PC-9 (cell line): ENCODE results near the gene ATRN. TPM values are rescaled to one million over a fixed set of nuclear protein-coding genes. Genes with fewer than 3 reads are reported as not detected.

ENCODE experiments used
- BruUV-seq: library from RNA; stranded (reverse); fragments of 400-500 nt; replicated peaks from 2 replicates; lab custom pipeline; 2021; lab: Mats Ljungman, UMichigan
- CTCF ChIA-PET: fragments of 300-600 bp; sonication (Branson Sonifier 250); formaldehyde crosslinking; loops from one replicate; lab custom pipeline; 2022; ENCODE audit warnings: antibody characterized with exemption; lab: Charles Lee
- POLR2A ChIA-PET: fragments of 300-600 bp; sonication (Branson Sonifier 250); formaldehyde crosslinking; loops from one replicate; lab custom pipeline; 2022; ENCODE audit warnings: antibody characterized with exemption; ENCODE audit not compliant: unreplicated experiment; lab: Charles Lee
- DNase-seq, 2 experiments: peaks; one replicate each; pipeline versions ENCODE4 v3.0.0 to v3.0.0-alpha.2; 2015 to 2022; ENCODE audit warnings: mixed read lengths in 1 of 2
- H2AFZ ChIP-seq: fragments of 200-600 bp; sonication (generic); 2 replicates; pipeline ENCODE4 v1.8.1; 2017; ENCODE audit warnings: antibody characterized with exemption
- H3F3A ChIP-seq: fragments of 200-600 bp; sonication (generic); 2 replicates; pipeline ENCODE4 v1.8.1; 2017; ENCODE audit warnings: antibody characterized with exemption, mild to moderate bottlenecking, low read depth; ENCODE audit not compliant: insufficient read depth
- H3K27ac ChIP-seq: fragments of 200-600 bp; sonication (generic); 2 replicates; pipeline ENCODE4 v1.6.1; 2016; ENCODE audit warnings: mixed run types
- H3K27me3 ChIP-seq: fragments of 200-600 bp; sonication (generic); 2 replicates; pipeline ENCODE4 v1.6.1; 2016; ENCODE audit warnings: low read depth, mixed run types; ENCODE audit not compliant: insufficient read depth
- H3K36me3 ChIP-seq: fragments of 200-600 bp; sonication (generic); 2 replicates; pipeline ENCODE4 v1.6.1; 2016; ENCODE audit warnings: low read depth, mixed run types
- H3K4me1 ChIP-seq: fragments of 200-600 bp; sonication (generic); replicated peaks from 2 replicates; pipeline ENCODE4 v1.6.1; 2016; ENCODE audit warnings: mixed run types; ENCODE audit not compliant: insufficient read depth
- H3K4me2 ChIP-seq: fragments of 200-600 bp; sonication (generic); 2 replicates; pipeline ENCODE4 v1.6.1; 2017; ENCODE audit warnings: mixed run types
- H3K4me3 ChIP-seq: fragments of 200-600 bp; sonication (generic); 2 replicates; pipeline ENCODE4 v1.6.1; 2016; ENCODE audit warnings: mixed run types
- H3K79me2 ChIP-seq: fragments of 200-600 bp; sonication (generic); 2 replicates; pipeline ENCODE4 v1.6.1; 2017; ENCODE audit warnings: low read depth, mixed run types
- H3K9me2 ChIP-seq: fragments of 200-600 bp; sonication (generic); 2 replicates; pipeline ENCODE4 v1.8.1; 2017; ENCODE audit warnings: mild to moderate bottlenecking; ENCODE audit not compliant: insufficient read depth
- H3K9me3 ChIP-seq: fragments of 200-600 bp; sonication (generic); 2 replicates; pipeline ENCODE4 v1.8.1; 2016; ENCODE audit warnings: low read depth; ENCODE audit not compliant: insufficient read depth
- H4K20me1 ChIP-seq: fragments of 200-600 bp; sonication (generic); 2 replicates; pipeline ENCODE4 v1.8.1; 2017; ENCODE audit not compliant: insufficient read depth
- CTCF ChIP-seq: fragments of 200-600 bp; sonication (generic); conservative IDR thresholded peaks from 2 replicates; pipeline ENCODE4 v1.6.1; 2017; ENCODE audit warnings: mixed run types, antibody characterized with exemption, mild to moderate bottlenecking, moderate library complexity
- EZH2 ChIP-seq: fragments of 200-600 bp; sonication (generic); IDR thresholded peaks from 2 replicates; pipeline ENCODE4 v1.8.0; 2017; ENCODE audit warnings: antibody characterized with exemption, low read depth
- intact Hi-C: fragments of 100-400 bp; cut with micrococcal nuclease; formaldehyde crosslinking; loops from one replicate; pipeline ENCODE4 v1.10.0; 2022; ENCODE audit not compliant: unreplicated experiment
- total RNA-seq: library from RNA; stranded (reverse); gene quantifications from 2 replicates; pipeline ENCODE4 v1.2.3, GENCODE V29; 2021

Gene ATRN
- total RNA-seq, 1 experiment from 2014 or later, result 34.9 TPM

GRCh38 chr20:3674995-3675900 lies 204.4 kb downstream of the ATRN start:
- Histone ChIP-seq H3F3A (no peaks in the 10 kb centered on the region), H2AFZ (no peak overlapping the region), H3K79me2 (no peaks in the 10 kb centered on the region), H3K27me3 (peaks cover 39% of the 10 kb centered on the region), H3K9me2 (no peaks in the 10 kb centered on the region), H3K4me3 (no peak overlapping the region), H3K4me1 (no peaks in the 10 kb centered on the region), H3K27ac (no peak overlapping the region), H4K20me1 (no peaks in the 10 kb centered on the region), H3K4me2 (no peak overlapping the region), H3K36me3 (no peaks in the 10 kb centered on the region), H3K9me3 (no peaks in the 10 kb centered on the region)
- no peak for DNase-seq
- no TSS peak for BruUV-seq
- ChIA-PET POLR2A (interaction anchor here (0.5 kb wide), 1 partner anchor 205 kb away, joined by 8 read pairs; no protein-coding TSS in a partner anchor), CTCF (interaction anchor here (0.6 to 1.6 kb wide), 4 partner anchors 29 to 563 kb away, joined by 3 to 5 read pairs (median 3); no protein-coding TSS in a partner anchor)
- TF ChIP-seq CTCF (no peak), EZH2 (no peak)
- intact Hi-C loops, result loop anchor here (5.0 kb wide), 2 partner anchors 107 to 412 kb away; partner anchors contain the start of gene SPEF1

DNA sequence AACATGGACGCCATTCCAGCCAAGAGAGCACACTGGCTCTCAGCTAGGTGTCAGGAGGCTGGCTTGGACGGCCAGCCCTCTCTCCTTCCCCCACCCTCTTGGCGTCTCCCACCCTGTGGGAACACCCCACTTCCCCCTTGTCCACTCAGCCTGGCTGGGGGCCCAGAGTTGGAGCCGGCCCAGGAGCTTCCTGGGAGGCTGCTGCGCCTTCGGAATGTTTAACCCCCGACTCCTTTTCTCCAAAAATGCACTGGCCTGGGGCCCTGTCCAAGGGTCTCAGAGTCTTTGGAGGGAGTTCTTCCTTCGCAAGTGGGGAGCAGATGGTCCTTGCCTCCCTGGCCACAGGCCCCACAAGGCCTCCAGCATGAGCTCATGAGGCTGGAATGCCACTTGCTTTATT lies 206.9 kb downstream of the ATRN start:
- Histone ChIP-seq H2AFZ (no peak overlapping the region), H3K27me3 (peaks cover 35% of the 10 kb centered on the region)

More for the DNA sequence above, 206.9 kb downstream of the ATRN start:
- DNase-seq, result no peak
- no peaks in the 10 kb centered on the region for H3F3A ChIP-seq
- no peaks in the 10 kb centered on the region for H3K79me2 ChIP-seq
- no peaks in the 10 kb centered on the region for H3K9me3 ChIP-seq
- no peaks in the 10 kb centered on the region for H4K20me1 ChIP-seq
- H3K4me2 ChIP-seq, result no peak overlapping the region
- no TSS peak for BruUV-seq
- no peak overlapping the region for H3K4me3 ChIP-seq
- no peaks in the 10 kb centered on the region for H3K4me1 ChIP-seq
- H3K36me3 ChIP-seq, result no peaks in the 10 kb centered on the region
- intact Hi-C loops, result loop anchor here (5.0 kb wide), 2 partner anchors 105 to 410 kb away; partner anchors contain the start of gene SPEF1
- no peaks in the 10 kb centered on the region for H3K9me2 ChIP-seq
- POLR2A ChIA-PET, result no interaction called here
- no peak overlapping the region for H3K27ac ChIP-seq
- CTCF ChIA-PET, result interaction anchor here (1.3 kb wide), 1 partner anchor 103 kb away, joined by 6 read pairs; the partner anchor contains the start of gene SPEF1
- no peak for TF ChIP-seq CTCF
- no peak for TF ChIP-seq EZH2
